GM18505 (cell line): ENCODE results near the gene THSD4.

ENCODE experiments used
- ATAC-seq: cut with Tn5 transposase; IDR thresholded peaks from one replicate; pipeline ENCODE4 v1.9.1; 2021; ENCODE audit not compliant: unreplicated experiment
- POLR2A ChIP-seq: IDR thresholded peaks from 4 replicates; pipeline ENCODE4 v1.6.1; 2011; ENCODE audit warnings: borderline replicate concordance; ENCODE audit not compliant: insufficient read depth, insufficient read length; ENCODE audit errors: extremely low read depth

The THSD4 gene

GRCh38 chr15:71781965-71782265 lies 666.6 kb downstream of the THSD4 start:
- ATAC-seq = no peak

GRCh38 chr15:71782422-71783165 lies 667.3 kb downstream of the THSD4 start:
- no peak for ATAC-seq
- no peak for TF ChIP-seq POLR2A

More at GRCh38 chr15:71781965-71782265, 666.6 kb downstream of the THSD4 start:
- TF ChIP-seq POLR2A = no peak

GRCh38 chr15:71784719-71785118 lies 669.4 kb downstream of the THSD4 start:
- no peak for TF ChIP-seq POLR2A
- no peak for ATAC-seq

- no peak for TF ChIP-seq POLR2A
- ATAC-seq = no peak
Measured at GRCh38 chr15:71785996-71786395, 670.7 kb downstream of the THSD4 start.

GRCh38 chr15:71786673-71787072 lies 671.4 kb downstream of the THSD4 start:
- ATAC-seq = no peak
- no peak for TF ChIP-seq POLR2A

GRCh38 chr15:71788646-71789579 lies 673.6 kb downstream of the THSD4 start:
- no peak for ATAC-seq
- no peak for TF ChIP-seq POLR2A

- no peak for ATAC-seq
- no peak for TF ChIP-seq POLR2A
Measured at GRCh38 chr15:71789616-71790015, 674.3 kb downstream of the THSD4 start.

- TF ChIP-seq POLR2A = no peak
Measured at GRCh38 chr15:71790081-71790480, 674.8 kb downstream of the THSD4 start.

GRCh38 chr15:71791975-71792374 lies 676.7 kb downstream of the THSD4 start:
- no peak for TF ChIP-seq POLR2A
- ATAC-seq = no peak

More at GRCh38 chr15:71790081-71790480, 674.8 kb downstream of the THSD4 start:
- no peak for ATAC-seq

GRCh38 chr15:71792521-71792920 lies 677.2 kb downstream of the THSD4 start:
- TF ChIP-seq POLR2A = no peak
- ATAC-seq = no peak

GRCh38 chr15:71798641-71799040 lies 683.4 kb downstream of the THSD4 start:
- no peak for ATAC-seq
- no peak for TF ChIP-seq POLR2A

GRCh38 chr15:71800190-71800589 lies 684.9 kb downstream of the THSD4 start:
- no peak for ATAC-seq
- no peak for TF ChIP-seq POLR2A

GRCh38 chr15:71800835-71801745 lies 685.8 kb downstream of the THSD4 start:
- ATAC-seq = no peak
- TF ChIP-seq POLR2A = no peak
